B cell (primary cell): ENCODE results near the gene ESR1. TPM values are rescaled to one million over a fixed set of nuclear protein-coding genes. Genes with fewer than 3 reads are reported as not detected.

ENCODE experiments used
- ATAC-seq: fragments of 200-7000 bp; cut with Tn5 transposase; one replicate; pipeline ENCODE4 v1.10.0; 2021; ENCODE audit warnings: low read depth, mild to moderate bottlenecking, moderate number of reproducible peaks, moderate library complexity
- CTCF ChIA-PET: fragments of 350-600 bp; sonication (Branson Sonifier 250); formaldehyde crosslinking; loops from one replicate; lab custom pipeline; 2021; ENCODE audit warnings: antibody characterized with exemption, inconsistent platforms; lab: Charles Lee
- POLR2A ChIA-PET: fragments of 350-600 bp; sonication (Branson Sonifier 250); formaldehyde crosslinking; loops from one replicate; lab custom pipeline; 2021; ENCODE audit warnings: antibody characterized with exemption; lab: Charles Lee
- DNase-seq: peaks from one replicate; pipeline ENCODE4 v3.0.0; 2013
- H2AFZ ChIP-seq: 2 replicates; pipeline ENCODE4 v1.6.1; 2012; ENCODE audit warnings: mild to moderate bottlenecking, low read depth, low read length; ENCODE audit not compliant: insufficient read depth, poor library complexity, severe bottlenecking
- H3K27ac ChIP-seq, 2 donors: 1 replicate in 1 of 2; 2 replicates in 1 of 2; pipeline ENCODE4 v1.5.1; 2012 to 2013; ENCODE audit warnings: low read length in 2 of 2, mild to moderate bottlenecking in 2 of 2, moderate library complexity in 1 of 2
- H3K27me3 ChIP-seq, 4 experiments: fragments of 200-600 bp in 1 of 4; sonication (generic) in 1 of 4; replicated peaks in 1 of 4; 1 replicate in 2 of 4; 2 replicates in 2 of 4; pipeline versions ENCODE4 v1.6.1 to v1.7.0; 2013 to 2016; ENCODE audit warnings: low read length in 3 of 4, mild to moderate bottlenecking in 2 of 4, mixed read lengths in 1 of 4, moderate library complexity in 1 of 4; ENCODE audit not compliant: insufficient read depth in 4 of 4, control insufficient read depth in 3 of 4; ENCODE audit errors: control extremely low read depth in 1 of 4
- H3K36me3 ChIP-seq, 2 experiments: replicated peaks in 1 of 2; 1 replicate in 1 of 2; 2 replicates in 1 of 2; pipeline versions ENCODE4 v1.6.1 to v1.7.1; 2013; ENCODE audit warnings: low read length in 1 of 2; ENCODE audit not compliant: insufficient read depth in 2 of 2, control insufficient read depth in 1 of 2; ENCODE audit errors: control extremely low read depth in 1 of 2, extremely low read depth in 1 of 2
- H3K4me1 ChIP-seq, 2 donors: fragments of 200-600 bp in 1 of 2; sonication (generic) in 1 of 2; 1 replicate in 1 of 2; 2 replicates in 1 of 2; pipeline versions ENCODE4 v1.5.1 to v1.6.1; 2013 to 2017; ENCODE audit warnings: low read length in 2 of 2; ENCODE audit not compliant: control insufficient read depth in 2 of 2, insufficient read depth in 2 of 2
- H3K4me2 ChIP-seq: replicated peaks from 2 replicates; pipeline ENCODE3; 2012; ENCODE audit warnings: mild to moderate bottlenecking, low read depth, low read length; ENCODE audit not compliant: poor library complexity, severe bottlenecking
- H3K4me3 ChIP-seq, 5 experiments: fragments of 200-600 bp in 1 of 5; sonication (generic) in 1 of 5; 1 replicate in 3 of 5; 2 replicates in 2 of 5; pipeline versions ENCODE4 v1.5.1 to v1.7.0; 2011 to 2016; ENCODE audit warnings: low read length in 4 of 5, mild to moderate bottlenecking in 4 of 5, low read depth in 2 of 5, control low read depth in 1 of 5, moderate library complexity in 1 of 5; ENCODE audit not compliant: insufficient read depth in 1 of 5; ENCODE audit errors: control extremely low read depth in 1 of 5, extremely low read depth in 1 of 5
- H3K79me2 ChIP-seq: fragments of 200-600 bp; sonication (generic); one replicate; pipeline ENCODE4 v1.6.0; 2016; ENCODE audit warnings: low read length; ENCODE audit not compliant: control insufficient read depth, insufficient read depth
- H3K9ac ChIP-seq: fragments of 200-600 bp; sonication (generic); 2 replicates; pipeline ENCODE4 v1.6.1; 2017; ENCODE audit warnings: mild to moderate bottlenecking, low read length, moderate library complexity
- H3K9me3 ChIP-seq, 3 donors: one replicate each; pipeline versions ENCODE4 v1.6.1 to v1.7.1; 2013; ENCODE audit warnings: low read length in 2 of 3; ENCODE audit not compliant: control insufficient read depth in 2 of 3, insufficient read depth in 1 of 3; ENCODE audit errors: control extremely low read depth in 1 of 3
- H4K20me1 ChIP-seq: 2 replicates; pipeline ENCODE4 v1.6.0; 2012; ENCODE audit warnings: mild to moderate bottlenecking, low read length; ENCODE audit not compliant: insufficient read depth, control insufficient read depth, poor library complexity, severe bottlenecking
- H3K27ac Mint-ChIP-seq: one replicate; pipeline ENCODE4 v1.8.0; 2021; ENCODE audit warnings: mixed read lengths
- H3K27me3 Mint-ChIP-seq: one replicate; pipeline ENCODE4 v1.8.0; 2021; ENCODE audit warnings: mixed read lengths
- H3K4me1 Mint-ChIP-seq: one replicate; pipeline ENCODE4 v1.8.0; 2021; ENCODE audit warnings: mixed read lengths
- H3K4me3 Mint-ChIP-seq: one replicate; pipeline ENCODE4 v1.8.0; 2021; ENCODE audit warnings: mixed read lengths
- H3K9me3 Mint-ChIP-seq: one replicate; pipeline ENCODE4 v1.8.0; 2022; ENCODE audit warnings: mixed read lengths; ENCODE audit not compliant: insufficient read depth
- EZH2 ChIP-seq: IDR thresholded peaks from 2 replicates; pipeline ENCODE4 v1.6.1; 2012; ENCODE audit warnings: borderline replicate concordance, low read depth, mild to moderate bottlenecking, moderate library complexity, low read length; ENCODE audit not compliant: insufficient read depth, poor library complexity, severe bottlenecking
- WGBS: methylation state at CpG from one replicate; pipeline ENCODE4 v1.1.5; 2013; ENCODE audit warnings: missing lambda C conversion rate; ENCODE audit not compliant: insufficient coverage; 5-methylcytosine and 5-hydroxymethylcytosine counted together
- intact Hi-C: fragments of 100-400 bp; cut with micrococcal nuclease; formaldehyde crosslinking; loops from one replicate; pipeline ENCODE4 v1.10.0; 2022
- polyA plus RNA-seq: library from polyadenylated mRNA; depleted of rRNA; stranded (reverse); fragments of >200 nt; gene quantifications from 2 replicates; pipeline ENCODE4 v1.2.3, GENCODE V29; 2012
- total RNA-seq, 2 donors: library from RNA; stranded (reverse); fragments of 120-200 nt in 1 of 2; gene quantifications; 1 replicate in 1 of 2; 2 replicates in 1 of 2; pipeline versions ENCODE4 v1.2.3 to v1.2.4, GENCODE V29; 2013 to 2022
- TF ChIP-seq, protein P1 (sequence below): fragments of 200-600 bp; IDR thresholded peaks from one replicate; pipeline ENCODE4 v1.8.0; 2022; ENCODE audit warnings: antibody characterized with exemption, mild to moderate bottlenecking

Gene ESR1
- total and polyA plus RNA-seq, 2 donors (not counting 1 experiment from before 2014, with no cell fraction given), result 0.46 to 5.9 TPM

DNA sequence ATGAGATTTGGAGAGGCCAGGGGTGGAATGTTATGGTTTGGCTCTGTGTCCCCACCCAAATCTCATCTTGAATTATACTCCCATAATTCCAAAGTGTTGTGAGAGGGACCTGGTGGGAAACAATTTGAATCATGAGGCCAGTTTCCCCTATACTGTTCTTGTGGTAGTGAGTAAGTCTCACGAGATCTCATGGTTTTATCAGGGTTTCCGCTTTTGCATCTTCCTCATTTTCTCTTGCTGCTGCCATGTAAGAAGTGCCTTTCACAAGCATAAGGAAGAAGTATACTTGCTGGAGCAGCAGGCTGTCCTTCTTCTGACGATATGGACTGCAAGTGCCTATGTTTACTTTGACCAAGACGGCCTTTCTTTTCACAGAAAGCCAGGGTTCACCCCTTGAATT, 270.5 kb downstream of the ESR1 start:
- Mint-ChIP-seq H3K4me1 (no peaks in the 10 kb centered on the region), H3K27me3 (no peaks in the 10 kb centered on the region), H3K4me3 (no peak overlapping the region), H3K27ac (no peak overlapping the region), H3K9me3 (peaks cover 10% of the 10 kb centered on the region)
- H3K4me3 ChIP-seq, result no peak overlapping the region
- no peaks in the 10 kb centered on the region for H3K4me1 ChIP-seq
- H4K20me1 ChIP-seq, result no peaks in the 10 kb centered on the region
- H2AFZ ChIP-seq, result no peak overlapping the region
- ChIA-PET CTCF (no interaction called here), POLR2A (no interaction called here)
- TF ChIP-seq, protein P1, sequence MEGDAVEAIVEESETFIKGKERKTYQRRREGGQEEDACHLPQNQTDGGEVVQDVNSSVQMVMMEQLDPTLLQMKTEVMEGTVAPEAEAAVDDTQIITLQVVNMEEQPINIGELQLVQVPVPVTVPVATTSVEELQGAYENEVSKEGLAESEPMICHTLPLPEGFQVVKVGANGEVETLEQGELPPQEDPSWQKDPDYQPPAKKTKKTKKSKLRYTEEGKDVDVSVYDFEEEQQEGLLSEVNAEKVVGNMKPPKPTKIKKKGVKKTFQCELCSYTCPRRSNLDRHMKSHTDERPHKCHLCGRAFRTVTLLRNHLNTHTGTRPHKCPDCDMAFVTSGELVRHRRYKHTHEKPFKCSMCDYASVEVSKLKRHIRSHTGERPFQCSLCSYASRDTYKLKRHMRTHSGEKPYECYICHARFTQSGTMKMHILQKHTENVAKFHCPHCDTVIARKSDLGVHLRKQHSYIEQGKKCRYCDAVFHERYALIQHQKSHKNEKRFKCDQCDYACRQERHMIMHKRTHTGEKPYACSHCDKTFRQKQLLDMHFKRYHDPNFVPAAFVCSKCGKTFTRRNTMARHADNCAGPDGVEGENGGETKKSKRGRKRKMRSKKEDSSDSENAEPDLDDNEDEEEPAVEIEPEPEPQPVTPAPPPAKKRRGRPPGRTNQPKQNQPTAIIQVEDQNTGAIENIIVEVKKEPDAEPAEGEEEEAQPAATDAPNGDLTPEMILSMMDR, result no peak
- TF ChIP-seq EZH2, result no peak
- no peak overlapping the region for H3K27ac ChIP-seq
- WGBS, result no CpG with 5 or more reads among the region's 4 CpGs
- ATAC-seq, result no peak
- H3K79me2 ChIP-seq, result no peaks in the 10 kb centered on the region
- H3K36me3 ChIP-seq, result no peaks in the 10 kb centered on the region
- H3K9ac ChIP-seq, result no peak overlapping the region
- no peaks in the 10 kb centered on the region for H3K27me3 ChIP-seq
- peaks cover 0 to 12% (median 0%) of the 10 kb centered on the region in 3 donors for H3K9me3 ChIP-seq
- intact Hi-C loops, result no loop called here
- no peak overlapping the region for H3K4me2 ChIP-seq
- no peak for DNase-seq

DNA sequence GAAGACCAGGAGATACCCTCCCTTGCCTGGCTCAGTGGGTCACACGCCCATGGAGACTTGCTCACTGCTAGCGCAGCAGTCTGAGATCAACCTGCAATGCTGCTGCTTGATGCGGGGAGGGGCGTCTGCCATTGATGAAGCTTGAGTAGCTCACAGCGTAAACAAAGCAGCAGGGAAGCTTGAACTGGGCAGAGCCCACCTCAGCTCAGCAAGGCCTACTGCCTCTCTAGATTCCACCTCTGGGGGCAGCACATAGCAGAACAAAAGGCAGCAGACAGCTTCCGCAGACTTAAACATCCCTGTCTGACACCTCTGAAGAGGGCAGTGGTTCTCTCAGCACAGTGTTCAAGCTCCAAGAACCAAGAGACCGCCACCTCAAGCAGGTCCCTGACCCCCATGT, 271.3 kb downstream of the ESR1 start:
- Histone ChIP-seq H3K9ac (no peak overlapping the region), H4K20me1 (no peaks in the 10 kb centered on the region), H2AFZ (no peak overlapping the region), H3K9me3 (peaks cover 0 to 12% (median 0%) of the 10 kb centered on the region in 3 donors), H3K4me2 (no peak overlapping the region), H3K36me3 (no peaks in the 10 kb centered on the region), H3K27me3 (no peaks in the 10 kb centered on the region), H3K4me3 (no peak overlapping the region), H3K79me2 (no peaks in the 10 kb centered on the region), H3K27ac (no peak overlapping the region), H3K4me1 (no peaks in the 10 kb centered on the region)
- ChIA-PET POLR2A (no interaction called here), CTCF (no interaction called here)
- H3K4me3 Mint-ChIP-seq, result no peak overlapping the region
- H3K9me3 Mint-ChIP-seq, result peaks cover 10% of the 10 kb centered on the region
- H3K27ac Mint-ChIP-seq, result no peak overlapping the region
- no peaks in the 10 kb centered on the region for H3K27me3 Mint-ChIP-seq
- ATAC-seq (no peak), DNase-seq (no peak)
- 97% methylated on average over 7 of the region's 7 CpGs for WGBS
- H3K4me1 Mint-ChIP-seq, result no peaks in the 10 kb centered on the region
- TF ChIP-seq, protein P1, result no peak
- intact Hi-C loops, result no loop called here
